ENCODE results near the gene PDZD7. TPM values are rescaled to one million over a fixed set of nuclear protein-coding genes. Genes with fewer than 3 reads are reported as not detected.

Gene PDZD7
- 0.69 TPM in 1 of 2 replicates, not detected in the other for total RNA-seq (2011; cell fraction: chromatin; rRNA removed; ENCODE audit: low replicate concordance)
- total RNA-seq (2011; cell fraction: nucleolus; rRNA removed) = 0.79 and 0.83 TPM in 2 replicates
- 0.44 and 0.46 TPM in 2 replicates for total RNA-seq (2011; cell fraction: nucleoplasm; rRNA removed)
- 0.16 and 0.23 TPM in 2 replicates for total RNA-seq (2014; rRNA removed)
- 0.04 TPM in 1 of 2 replicates, not detected in the other for total RNA-seq (2014; rRNA removed; fragmentation: Illumina TruSeq; extraction: Trizol)
- total RNA-seq (2015; rRNA removed; fragmentation: Illumina TruSeq; extraction: Trizol) = 0.04 and 0.07 TPM in 2 replicates
- total RNA-seq (2021) = 0.09 and 0.29 TPM in 2 replicates
- polyA plus RNA-seq (2011; rRNA removed) = 0.24 and 0.28 TPM in 2 replicates
- 0.15 and 0.57 TPM in 2 replicates for polyA plus RNA-seq (2011; cell fraction: cytosol; rRNA removed)
- 0.62 and 0.97 TPM in 2 replicates for polyA plus RNA-seq (2011; cell fraction: nucleus; rRNA removed)
- 0.09 and 0.54 TPM in 2 replicates for polyA plus RNA-seq (2012)
- 0.04 TPM in 1 of 2 replicates, not detected in the other for polyA plus RNA-seq (2014; fragmentation: Illumina TruSeq; extraction: Trizol)
- not detected for polyA plus RNA-seq (2014; fragmentation: Nextera tagmentation; extraction: Ambion mirVana)
- polyA plus RNA-seq (2014; rRNA removed) = 0.04 and 0.07 TPM in 2 replicates
- polyA minus RNA-seq (2011; rRNA and poly(A)+ RNA removed) = 0.14 TPM in 1 of 2 replicates, not detected in the other
- polyA minus RNA-seq (2011; cell fraction: cytosol; rRNA and poly(A)+ RNA removed) = 0.38 TPM in 1 of 2 replicates, not detected in the other
- 0.44 and 0.67 TPM in 2 replicates for polyA minus RNA-seq (2011; cell fraction: nucleus; rRNA and poly(A)+ RNA removed)
- percentile 22 among the genes with signal in this experiment for Bru-seq, nascent RNA
- BruChase-seq, experiment 1, labeled RNA remaining after a 2-hour chase = not detected
- percentile 8 among the genes with signal in this experiment for BruChase-seq, experiment 2, labeled RNA remaining after a 6-hour chase
- long read RNA-seq, experiment 1 = 0 reads
- long read RNA-seq, experiment 2 = 0 reads
- long read RNA-seq, experiment 3 = 0 reads

- ATAC-seq = peak; percentile 98
- intact Hi-C loops (cut with micrococcal nuclease) (loop anchor here (5.0 to 10.0 kb wide), 2 partner anchors 36 to 414 kb away; no protein-coding TSS in a partner anchor), in situ Hi-C loops (cut with MboI) (no loop called here)
- Histone ChIP-seq H3K9me1 (ENCODE audit: control insufficient read depth, insufficient read depth, low read length) (no peaks in the 10 kb centered on the region), H3K9ac (ENCODE audit: insufficient read depth in 1 of 2, low read depth in 2 of 2, low read length in 2 of 2) (peak within 1 kb of the TSS; percentile 2 to 73; a peak in 3 of 4 replicates), H3K9me3 (replicated peaks; ENCODE audit: control insufficient read depth, insufficient read depth, low read depth, low read length) (no peaks in the 10 kb centered on the region), H3K27me3 (ENCODE audit: control insufficient read depth in 2 of 2, insufficient read depth in 2 of 2, low read length in 2 of 2) (peaks cover 2 to 4% of the 10 kb centered on the region in 2 experiments; a peak in 4 of 5 replicates), H2AFZ (ENCODE audit: low read depth, low read length) (peak within 1 kb of the TSS; percentile 88), H3K27ac (ENCODE audit: extremely low read depth, low read depth, low read length) (no peak within 1 kb of the TSS), H3K4me3 (peak within 1 kb of the TSS; percentile 21), H3K79me2 (ENCODE audit: control insufficient read depth, insufficient read depth, low read length) (no peaks in the 10 kb centered on the region), H3K4me1 (replicated peaks in 1 of 2; ENCODE audit: control insufficient read depth in 2 of 2, insufficient read depth in 2 of 2, low read length in 2 of 2) (peaks cover 12 to 45% of the 10 kb centered on the region in 2 experiments), H3K4me2 (ENCODE audit: insufficient read depth, low read length) (peak within 1 kb of the TSS; percentile 66), H4K20me1 (replicated peaks; ENCODE audit: control insufficient read depth, insufficient read depth, low read length) (no peaks in the 10 kb centered on the region), H3K36me3 (ENCODE audit: control insufficient read depth, insufficient read depth, low read length) (no peaks in the 10 kb centered on the region)
- ChIA-PET CTCF (ENCODE audit: low intra/inter-chr PET ratio) (no interaction called here), POLR2A (interaction anchor here (0.6 to 1.7 kb wide), 4 partner anchors 10 to 26 kb away, joined by 3 to 6 read pairs (median 4); no protein-coding TSS in a partner anchor)
- peak; percentile 88 to 97 (median 96) for DNase-seq (ENCODE audit: extremely low read depth in 1 of 4, low spot score in 3 of 4)
- no TSS peak for BruUV-seq (replicated peaks)
- peak; percentile 32 for FAIRE-seq
- WGBS (ENCODE audit: insufficient coverage, low coverage, missing lambda C conversion rate) = 8% methylated on average over 24 of the region's 38 CpGs
- TF ChIP-seq DNMT1 (IDR thresholded peaks at IDR 0.05) (no peak), CHD7 (IDR thresholded peaks at IDR 0.05; ENCODE audit: low read depth, low read length) (no peak), SRF (CRISPR knock-in tag; IDR thresholded peaks at IDR 0.05) (no peak), PRPF4 (IDR thresholded peaks at IDR 0.05; ENCODE audit: insufficient read depth, low read depth, low read length, poor library complexity, severe bottlenecking) (no peak), NCOR1 (IDR thresholded peaks at IDR 0.05) (no peak)
Observed at GRCh38 chr10:101031128-101031795, at the start of gene PDZD7, which contains the start of gene SFXN3. Gene PDZD7 (minus strand): TSS chr10:101031129. CDS start chr10:101030219, 910 bp downstream. Gene SFXN3 (plus strand): TSS chr10:101031234. CDS start chr10:101034695, 3,461 bp downstream.
